GM12892 (cell line): ENCODE results near the gene RFTN1.

Experiments used
- POLR2A ChIP-seq: IDR thresholded peaks from 2 replicates; pipeline ENCODE4 v1.6.1; 2011; ENCODE audit warnings: low read depth, low read length, control low read depth
- POLR2AphosphoS5 ChIP-seq: IDR thresholded peaks from 2 replicates; pipeline ENCODE4 v1.6.1; 2011; ENCODE audit warnings: low read depth, low read length, control low read depth

DNA sequence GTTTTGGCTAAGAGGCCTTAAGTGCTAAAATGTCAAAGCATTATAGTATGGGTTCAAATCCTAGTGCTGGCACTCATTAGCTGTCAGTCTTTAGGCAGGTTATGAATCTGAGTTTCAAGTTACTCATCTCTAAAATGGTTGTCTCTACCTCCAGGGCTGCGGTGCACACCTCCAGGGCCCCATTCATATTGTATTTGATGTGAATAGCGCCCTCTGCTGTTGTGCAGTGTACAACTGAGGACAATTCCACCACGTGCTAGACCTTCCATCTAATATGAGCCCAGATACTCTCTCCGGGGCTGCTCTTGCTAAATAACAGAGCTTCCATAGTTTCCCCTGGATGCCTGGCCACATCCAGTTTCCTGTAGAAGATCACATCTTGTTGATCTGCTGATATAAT lies 194.2 kb downstream of the RFTN1 start:
- TF ChIP-seq POLR2A (no peak), POLR2AphosphoS5 (no peak)
